Prostate gland (tissue), 2 donors: Measurements from ENCODE around the gene ALDH3A1. TPM values are rescaled to one million over a fixed set of nuclear protein-coding genes. Genes with fewer than 3 reads are reported as not detected.

Experiments
- DNase-seq: peaks from one replicate; pipeline ENCODE4 v3.0.0-alpha.2; 2019; ENCODE audit warnings: low spot score
- H3K27ac ChIP-seq, 2 donors: fragments of 200-600 bp; sonication (generic); 2 replicates each; pipeline ENCODE4 v1.5.1; 2017 to 2019
- H3K27me3 ChIP-seq: fragments of 200-600 bp; sonication (generic); replicated peaks from 2 replicates; pipeline ENCODE4 v1.5.1; 2019; ENCODE audit not compliant: insufficient read depth
- H3K36me3 ChIP-seq, 2 donors: fragments of 200-600 bp; sonication (generic); 1 replicate in 1 of 2; 2 replicates in 1 of 2; pipeline versions ENCODE4 v1.5.1 to v1.8.1; 2017 to 2019
- H3K4me1 ChIP-seq: fragments of 200-600 bp; sonication (generic); replicated peaks from 2 replicates; pipeline ENCODE4 v1.5.1; 2019
- H3K4me3 ChIP-seq, 2 donors: fragments of 200-600 bp; sonication (generic); 2 replicates each; pipeline ENCODE4 v1.5.1; 2017 to 2019
- H3K9me3 ChIP-seq: fragments of 200-600 bp; sonication (generic); 2 replicates; pipeline ENCODE4 v1.5.1; 2017
- CTCF ChIP-seq, 4 experiments: fragments of 200-600 bp in 2 of 4; fragments of 450-650 bp in 2 of 4; sonication (generic) in 2 of 4; IDR thresholded peaks; 1 replicate in 3 of 4; 2 replicates in 1 of 4; pipeline ENCODE4 v1.5.1; 2016 to 2019; ENCODE audit warnings: antibody characterized with exemption in 4 of 4, mild to moderate bottlenecking in 2 of 4, moderate library complexity in 2 of 4
- POLR2A ChIP-seq: fragments of 450-650 bp; IDR thresholded peaks from one replicate; pipeline ENCODE4 v1.6.1; 2016; ENCODE audit warnings: antibody characterized with exemption, mild to moderate bottlenecking
- POLR2AphosphoS5 ChIP-seq: sonication (generic); formaldehyde crosslinking; IDR thresholded peaks from one replicate; pipeline ENCODE4 v1.6.1; 2017; ENCODE audit warnings: antibody characterized with exemption
- WGBS: methylation state at CpG from one replicate; pipeline ENCODE4 v1.1.5; 2018; 5-methylcytosine and 5-hydroxymethylcytosine counted together
- intact Hi-C: fragments of 100-400 bp; cut with DNase I; formaldehyde crosslinking; loops from one replicate; pipeline ENCODE4 v1.14.2; 2022
- total RNA-seq, 2 donors: library from RNA; depleted of rRNA; stranded (reverse); fragments of >200 nt; gene quantifications; one replicate each; pipeline ENCODE4 v1.1.0, GENCODE V29; 2016

The ALDH3A1 gene
- total RNA-seq, 2 donors from 2014 or later, result 2.1 to 12.8 TPM

GRCh38 chr17:19743101-19744100 is 4.7 kb downstream of the ALDH3A1 start:
- TF ChIP-seq CTCF (IDR thresholded peaks at IDR 0.05), result no peak
- TF ChIP-seq POLR2AphosphoS5, result no peak
- TF ChIP-seq POLR2A, result no peak
- H3K9me3 ChIP-seq, result no peaks in the 10 kb centered on the region
- WGBS, result 98% methylated on average over 34 of the region's 34 CpGs
- no peaks in the 10 kb centered on the region for H3K27me3 ChIP-seq
- H3K36me3 ChIP-seq, result no peaks in the 10 kb centered on the region
- no peak overlapping the region for H3K27ac ChIP-seq
- DNase-seq, result no peak
- no peak overlapping the region for H3K4me3 ChIP-seq
- intact Hi-C loops, result no loop called here
- H3K4me1 ChIP-seq, result peaks cover 10% of the 10 kb centered on the region

- TF ChIP-seq POLR2A (no peak), POLR2AphosphoS5 (no peak), CTCF (IDR thresholded peaks at IDR 0.05) (no peak)
- intact Hi-C loops, result no loop called here
- no peaks in the 10 kb centered on the region for H3K27me3 ChIP-seq
These were observed 5.6 kb downstream of the ALDH3A1 start for GRCh38 chr17:19742495-19742894.

DNA sequence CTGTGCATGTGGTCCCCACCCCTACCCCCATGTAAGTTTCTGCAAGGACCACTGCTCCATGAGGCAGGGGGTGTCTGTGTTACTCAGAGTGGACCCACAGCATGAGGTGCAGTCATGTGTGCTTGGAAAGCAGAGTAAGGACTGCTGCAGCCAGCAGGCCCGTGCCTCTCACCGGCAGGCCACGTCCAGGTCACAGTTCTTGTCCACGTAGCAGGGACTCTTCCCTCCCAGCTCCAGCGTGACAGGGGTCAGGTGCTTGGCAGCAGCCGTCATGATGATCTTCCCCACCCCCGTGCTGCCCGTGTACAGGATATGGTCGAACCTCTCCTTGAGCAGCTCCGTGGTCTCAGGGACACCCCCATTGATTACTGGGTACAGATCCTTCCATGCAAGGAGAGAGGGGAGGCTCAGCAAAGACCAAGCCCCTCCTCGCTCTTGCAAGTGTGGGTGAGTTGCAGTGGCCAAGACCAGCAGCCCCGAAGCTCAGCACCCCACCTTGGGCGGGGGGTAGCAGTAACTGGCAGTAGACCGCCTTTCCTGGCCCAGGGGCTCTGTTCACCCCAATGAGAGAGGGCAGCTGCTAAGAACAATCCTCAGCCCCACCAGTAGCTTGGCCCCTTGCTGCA is 6.2 kb downstream of the ALDH3A1 start:
- Histone ChIP-seq H3K4me1 (peaks cover 10% of the 10 kb centered on the region), H3K27me3 (no peaks in the 10 kb centered on the region), H3K36me3 (no peaks in the 10 kb centered on the region), H3K9me3 (no peaks in the 10 kb centered on the region), H3K27ac (no peak overlapping the region), H3K4me3 (no peak overlapping the region)
- 94% methylated on average over 14 of the region's 14 CpGs for WGBS
- intact Hi-C loops, result no loop called here
- DNase-seq, result no peak
- TF ChIP-seq POLR2AphosphoS5 (no peak), POLR2A (no peak)

More at GRCh38 chr17:19742495-19742894, 5.6 kb downstream of the ALDH3A1 start:
- no peaks in the 10 kb centered on the region for H3K36me3 ChIP-seq
- 89% methylated on average over 8 of the region's 10 CpGs for WGBS
- H3K27ac ChIP-seq, result no peak overlapping the region
- no peak overlapping the region for H3K4me3 ChIP-seq
- no peak for DNase-seq
- no peaks in the 10 kb centered on the region for H3K9me3 ChIP-seq
- peaks cover 10% of the 10 kb centered on the region for H3K4me1 ChIP-seq

- H3K4me1 ChIP-seq, result peaks cover 10% of the 10 kb centered on the region
- H3K27ac ChIP-seq, result no peak overlapping the region
- WGBS, result 85% methylated on average over 7 of the region's 7 CpGs
- no peak for DNase-seq
- no peak for TF ChIP-seq CTCF (IDR thresholded peaks at IDR 0.05)
- TF ChIP-seq POLR2A, result no peak
- no peak for TF ChIP-seq POLR2AphosphoS5
- no peaks in the 10 kb centered on the region for H3K27me3 ChIP-seq
- intact Hi-C loops, result no loop called here
- no peak overlapping the region for H3K4me3 ChIP-seq
- H3K9me3 ChIP-seq, result no peaks in the 10 kb centered on the region
- no peaks in the 10 kb centered on the region for H3K36me3 ChIP-seq
These were observed 7.2 kb downstream of the ALDH3A1 start for GRCh38 chr17:19740933-19741332.

- H3K27me3 ChIP-seq, result no peaks in the 10 kb centered on the region
- TF ChIP-seq POLR2AphosphoS5 (no peak), POLR2A (no peak), CTCF (IDR thresholded peaks at IDR 0.05) (no peak)
- H3K27ac ChIP-seq, result no peak overlapping the region
- intact Hi-C loops, result no loop called here
- DNase-seq, result no peak
- 91% methylated on average over 22 of the region's 26 CpGs for WGBS
- no peaks in the 10 kb centered on the region for H3K9me3 ChIP-seq
- no peak overlapping the region for H3K4me3 ChIP-seq
- H3K36me3 ChIP-seq, result no peaks in the 10 kb centered on the region
- H3K4me1 ChIP-seq, result no peaks in the 10 kb centered on the region
These were observed 8.6 kb downstream of the ALDH3A1 start for GRCh38 chr17:19739241-19740201.
